ENCODE results near the gene GPR31.

The GPR31 gene

DNA sequence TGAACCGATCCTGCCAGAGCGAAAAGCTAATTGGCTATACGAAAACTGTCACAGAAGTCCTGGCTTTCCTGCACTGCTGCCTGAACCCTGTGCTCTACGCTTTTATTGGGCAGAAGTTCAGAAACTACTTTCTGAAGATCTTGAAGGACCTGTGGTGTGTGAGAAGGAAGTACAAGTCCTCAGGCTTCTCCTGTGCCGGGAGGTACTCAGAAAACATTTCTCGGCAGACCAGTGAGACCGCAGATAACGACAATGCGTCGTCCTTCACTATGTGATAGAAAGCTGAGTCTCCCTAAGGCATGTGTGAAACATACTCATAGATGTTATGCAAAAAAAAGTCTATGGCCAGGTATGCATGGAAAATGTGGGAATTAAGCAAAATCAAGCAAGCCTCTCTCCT is 20.7 kb downstream of the GPR31 start:
- DNase-seq: no peak

DNA sequence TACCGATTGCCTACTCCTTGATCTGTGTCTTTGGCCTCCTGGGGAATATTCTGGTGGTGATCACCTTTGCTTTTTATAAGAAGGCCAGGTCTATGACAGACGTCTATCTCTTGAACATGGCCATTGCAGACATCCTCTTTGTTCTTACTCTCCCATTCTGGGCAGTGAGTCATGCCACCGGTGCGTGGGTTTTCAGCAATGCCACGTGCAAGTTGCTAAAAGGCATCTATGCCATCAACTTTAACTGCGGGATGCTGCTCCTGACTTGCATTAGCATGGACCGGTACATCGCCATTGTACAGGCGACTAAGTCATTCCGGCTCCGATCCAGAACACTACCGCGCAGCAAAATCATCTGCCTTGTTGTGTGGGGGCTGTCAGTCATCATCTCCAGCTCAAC is 21.4 kb downstream of the GPR31 start:
- DNase-seq: no peak

DNA sequence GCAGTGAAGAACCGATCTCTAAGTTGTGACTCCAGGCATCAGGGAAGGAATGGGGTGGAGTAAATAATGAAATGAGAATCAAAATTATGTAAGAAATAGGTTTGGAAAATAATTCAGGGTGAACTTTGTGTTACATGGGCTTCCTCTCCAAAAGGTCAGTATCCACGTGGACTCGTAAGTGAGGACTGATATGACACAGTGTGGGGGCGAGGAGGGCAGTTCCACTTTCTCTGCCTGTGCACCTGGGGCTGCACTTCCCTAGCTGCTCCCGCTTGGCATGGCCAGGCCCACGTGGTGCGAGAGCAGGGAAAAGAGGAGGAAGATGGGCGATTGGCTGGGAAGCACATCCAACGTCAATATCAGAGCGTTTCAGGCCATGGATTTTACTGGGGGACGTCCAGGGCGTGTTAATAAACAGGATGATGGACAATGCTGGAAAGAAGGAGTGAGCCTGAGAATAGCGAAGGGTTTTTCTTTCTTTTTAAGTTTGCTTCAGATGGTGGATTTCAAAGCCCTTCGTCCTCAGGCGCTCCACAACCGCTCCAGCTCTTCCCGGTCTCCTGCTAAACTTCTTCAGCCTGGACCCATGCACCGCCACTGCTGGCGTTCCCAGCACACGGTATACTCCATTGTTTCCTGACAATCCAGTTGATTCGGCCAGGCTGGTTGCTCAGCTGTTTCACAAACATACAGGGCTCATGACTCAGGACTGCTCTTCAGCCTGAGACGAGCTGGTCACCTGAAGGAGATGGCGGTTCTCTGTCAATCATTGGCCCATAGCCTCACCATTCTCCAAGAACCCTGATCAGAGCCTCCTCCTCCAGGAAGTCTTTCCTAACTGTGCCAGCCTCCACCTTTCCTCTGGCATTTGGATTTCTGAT is 23.1 kb downstream of the GPR31 start:
- no peak for DNase-seq

DNA sequence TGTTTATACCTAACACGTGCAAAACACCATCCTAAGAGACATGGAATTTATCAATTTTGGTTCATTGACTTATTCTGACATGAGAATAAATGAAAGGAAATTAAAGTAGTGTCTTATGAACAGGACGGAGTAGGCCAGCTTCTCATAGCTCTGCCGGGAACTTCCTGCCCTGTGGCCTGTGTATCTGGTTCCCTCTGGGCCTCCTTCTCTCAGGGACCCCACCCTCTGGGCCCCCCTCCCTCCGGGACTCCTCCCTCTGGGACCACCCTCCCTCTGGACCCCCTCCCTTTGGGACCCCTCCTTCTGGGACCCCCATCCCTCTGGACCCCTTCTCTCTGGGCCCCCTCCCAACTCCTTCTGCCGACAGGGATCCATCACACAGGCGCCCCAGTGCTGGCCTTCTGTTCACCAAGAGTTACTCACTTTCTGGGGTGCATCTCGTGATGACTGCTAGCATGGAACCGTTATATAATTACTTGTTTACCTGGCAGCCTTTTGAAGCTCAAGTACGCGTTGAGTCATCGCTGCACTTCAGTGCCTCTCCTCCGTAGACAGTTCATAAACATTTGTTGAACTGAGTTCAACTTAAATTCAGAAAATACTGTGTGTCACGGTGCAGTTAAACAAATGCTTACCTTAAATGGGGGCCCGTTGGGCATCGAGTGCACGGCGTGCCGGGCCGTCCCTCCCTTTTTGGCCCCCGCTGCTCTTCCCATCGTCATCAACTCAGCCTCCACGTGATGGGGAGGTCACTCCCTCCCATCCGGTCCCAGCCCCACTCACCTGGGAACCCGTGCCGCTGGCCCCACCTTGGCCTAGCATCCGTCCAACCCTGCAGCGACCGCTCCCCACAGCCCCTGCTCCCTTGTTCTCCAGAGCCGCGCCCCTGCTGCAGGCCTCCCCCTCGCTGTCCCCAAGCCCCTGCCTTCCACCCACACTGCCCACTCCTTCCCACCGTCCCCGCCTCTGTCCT is 26.8 kb downstream of the GPR31 start:
- DNase-seq: no peak

DNA sequence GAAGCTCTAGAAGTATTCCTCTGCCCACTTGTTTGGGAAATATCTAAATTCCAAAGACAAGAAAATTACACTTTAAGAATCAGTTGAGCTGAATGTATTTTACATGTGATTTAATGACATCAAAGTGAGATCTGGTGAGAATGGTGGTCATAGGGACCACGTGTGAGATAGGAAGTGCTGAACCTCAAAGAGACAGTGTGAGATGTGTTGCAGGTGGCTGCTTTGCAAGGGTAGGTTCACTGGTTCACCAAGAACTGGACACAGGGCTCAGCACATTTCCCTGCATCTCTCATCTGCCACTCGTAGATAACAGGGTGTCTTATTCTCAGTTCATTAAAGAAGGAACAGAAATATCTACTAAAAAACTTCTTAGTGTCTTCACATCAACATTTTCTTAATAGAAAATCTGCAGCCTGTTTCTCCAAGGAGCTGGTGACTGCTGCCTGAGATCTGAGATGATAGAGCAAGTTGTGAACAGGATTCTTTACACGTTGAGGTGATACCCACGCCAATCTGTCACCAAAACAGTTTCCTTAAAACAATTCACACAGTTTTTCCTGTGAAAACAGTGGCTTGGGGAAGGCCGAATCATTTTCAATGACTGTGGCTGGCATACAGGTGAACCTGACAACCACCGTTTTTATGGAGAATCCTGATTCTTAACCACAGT is 27.6 kb downstream of the GPR31 start:
- DNase-seq: no peak

DNA sequence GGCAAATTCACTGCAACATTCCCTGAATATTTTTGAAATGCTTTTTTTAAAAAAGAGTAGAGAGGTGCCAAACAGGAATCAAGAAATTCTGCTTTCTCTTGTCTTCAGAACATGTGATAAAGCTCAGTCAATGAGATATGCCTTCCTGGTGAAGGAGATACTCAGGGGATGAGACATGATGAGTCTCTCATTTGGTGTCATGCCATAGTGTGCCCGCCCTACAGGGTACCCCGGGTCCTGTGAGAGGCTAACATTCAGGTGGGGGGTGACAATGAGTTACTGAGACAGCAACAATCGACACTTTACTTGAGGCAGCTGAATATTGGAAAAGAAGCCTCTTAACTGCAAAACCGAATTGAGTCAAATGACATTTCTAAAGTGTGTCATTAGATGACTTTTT is 28.2 kb downstream of the GPR31 start:
- DNase-seq: no peak

DNA sequence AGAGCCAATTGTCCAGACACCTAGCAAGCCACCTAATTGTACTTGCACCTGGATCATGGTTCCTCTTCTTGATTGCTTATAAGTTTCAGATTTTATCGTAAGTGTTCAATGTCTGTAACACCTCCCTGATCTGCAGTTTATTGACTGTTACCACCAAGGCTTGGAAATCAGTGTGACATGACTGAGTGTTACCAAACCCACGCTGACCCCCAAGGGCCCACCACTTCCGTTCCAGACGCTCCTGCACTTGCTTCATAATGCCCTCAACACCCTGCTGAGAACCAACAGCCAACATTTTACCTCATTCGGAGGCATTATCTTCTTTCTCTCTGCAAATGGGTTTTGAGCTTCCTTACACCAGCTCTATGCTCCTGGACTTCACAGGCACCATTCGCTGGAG is 28.6 kb downstream of the GPR31 start:
- no peak for DNase-seq

DNA sequence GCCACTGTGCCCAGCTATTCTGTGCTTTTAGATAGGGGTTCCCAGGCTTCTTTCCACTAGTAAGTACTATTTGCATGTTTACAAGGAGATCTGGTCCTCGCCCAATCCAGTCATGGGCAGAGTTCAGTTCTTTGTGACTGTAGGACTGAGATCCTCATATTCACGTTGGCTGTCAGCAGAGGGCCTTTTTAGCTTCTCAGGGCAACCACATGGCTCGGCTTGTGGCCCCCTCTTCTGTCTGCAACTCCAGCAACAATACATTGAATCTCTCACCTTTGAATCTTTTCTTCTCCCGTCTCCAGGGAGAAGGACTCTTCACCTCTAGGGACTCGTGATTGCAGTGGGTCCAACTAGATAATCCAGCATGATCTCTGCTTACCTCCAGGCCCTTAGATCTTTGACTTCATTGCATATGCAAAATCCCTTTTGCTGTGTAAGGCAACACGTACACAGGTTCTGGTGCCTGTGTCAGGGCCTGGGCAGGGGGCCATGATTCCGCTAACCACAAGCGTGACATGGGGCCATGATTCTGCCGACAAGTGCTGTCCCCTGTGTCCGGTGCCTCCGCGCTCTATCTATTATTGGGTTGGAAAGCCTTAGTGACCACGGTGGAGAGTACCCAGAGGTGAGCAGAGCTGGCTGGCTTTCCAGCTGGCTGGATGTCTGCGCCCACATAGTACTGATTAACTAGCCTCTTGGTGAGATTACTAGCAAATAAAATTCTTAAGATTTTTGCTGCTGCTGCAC is 29.8 kb downstream of the GPR31 start:
- DNase-seq: no peak

DNA sequence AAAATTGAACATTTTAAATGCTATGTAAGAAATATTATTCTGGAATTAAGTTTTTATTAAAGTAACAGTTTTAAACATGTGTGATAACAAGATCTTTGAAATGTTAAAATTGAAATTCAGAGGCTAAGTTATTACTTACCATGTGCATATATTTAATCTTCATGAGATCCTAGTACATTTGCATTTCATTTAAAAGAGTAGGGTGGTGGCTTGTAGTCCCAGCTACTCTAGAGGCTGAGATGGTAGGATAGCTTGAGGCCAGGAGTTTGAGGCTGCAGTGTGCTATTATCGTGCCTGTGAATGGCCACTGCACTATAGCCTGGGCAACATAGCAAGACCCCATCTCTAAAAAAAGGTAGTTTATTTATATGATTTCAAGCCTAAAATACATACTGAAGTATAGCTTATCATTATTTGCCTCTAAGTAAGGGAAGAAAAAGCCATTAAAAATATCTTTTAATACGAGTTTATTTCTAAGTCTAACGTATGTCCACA is 31.9 kb downstream of the GPR31 start:
- DNase-seq: no peak

DNA sequence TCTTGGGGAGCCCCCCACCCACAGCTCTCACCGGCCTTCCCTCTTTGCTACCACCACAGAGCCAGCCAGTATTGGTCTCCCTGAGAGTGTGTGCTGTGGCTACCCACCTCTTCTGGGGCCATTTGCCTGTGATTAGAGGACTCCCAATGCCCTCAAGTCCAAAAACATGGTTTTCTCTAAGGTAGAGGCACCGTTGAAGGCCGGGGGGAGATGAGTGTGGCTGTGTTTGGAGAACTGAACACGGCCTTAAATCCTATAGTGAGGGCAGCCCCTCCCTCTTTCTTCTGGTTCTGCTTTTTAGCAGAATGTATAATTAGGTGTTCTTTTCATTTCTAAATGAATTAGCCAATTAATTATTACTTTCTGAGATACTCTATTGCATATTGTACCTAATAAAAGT is 32.4 kb downstream of the GPR31 start:
- no peak for DNase-seq

DNA sequence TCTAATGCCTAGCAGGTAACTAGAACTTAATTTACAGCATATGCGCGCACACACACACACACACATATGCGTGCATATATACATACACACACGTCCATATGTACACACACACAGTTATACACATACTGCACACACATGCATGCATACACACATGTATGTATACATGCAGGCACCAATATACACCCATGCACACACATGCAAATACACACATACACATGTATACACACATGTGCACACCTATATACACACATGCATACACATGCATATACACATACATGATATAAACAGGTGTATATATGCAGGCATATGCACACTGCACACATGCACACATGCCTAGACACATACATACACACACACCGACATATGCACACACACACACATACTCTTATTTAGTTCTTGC is 33.0 kb downstream of the GPR31 start:
- no peak for DNase-seq

DNA sequence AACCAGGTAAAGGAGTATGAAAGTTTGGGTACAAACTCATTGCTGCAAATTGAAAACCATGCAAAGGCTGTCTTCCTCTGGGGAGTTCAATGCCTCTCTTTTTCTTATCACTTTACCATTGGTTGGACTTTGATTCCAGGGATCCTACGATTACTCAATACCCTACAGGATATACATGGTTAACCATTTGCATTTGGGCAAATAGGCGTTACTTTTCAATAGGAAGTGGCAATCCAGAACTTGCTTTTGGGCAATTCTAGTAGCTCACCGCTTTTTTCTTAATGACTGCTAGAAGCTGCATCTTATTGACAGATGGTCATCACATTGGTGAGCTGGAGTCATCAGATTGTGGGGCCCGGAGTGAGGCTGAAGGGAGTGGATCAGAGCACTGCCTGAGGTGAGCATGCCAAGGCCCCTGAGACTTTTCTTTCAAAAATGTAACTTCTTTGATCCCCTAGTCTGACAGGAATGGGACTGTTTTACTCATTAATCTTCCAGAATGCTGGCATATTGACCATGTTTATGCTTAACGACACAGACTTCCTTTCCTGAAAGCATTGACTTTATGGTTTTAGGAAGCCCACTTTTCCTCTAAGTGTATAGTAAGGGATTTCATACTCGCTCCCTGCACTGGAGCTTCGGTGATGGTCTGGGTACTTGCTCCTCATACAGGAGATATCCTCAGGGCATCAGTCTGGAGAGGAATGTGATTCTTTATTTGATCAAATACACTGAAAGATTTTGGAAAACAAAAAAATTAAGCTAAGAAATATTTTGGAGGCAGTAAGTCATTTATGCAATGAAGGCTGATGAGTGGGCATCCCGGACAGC is 34.7 kb downstream of the GPR31 start, which contains the start of gene CCR6:
TSS of gene CCR6 (plus strand) at position 270 of the 831 bp plus-strand sequence. CDS start 13,039 bp downstream, outside the sequence.
- DNase-seq: no peak

DNA sequence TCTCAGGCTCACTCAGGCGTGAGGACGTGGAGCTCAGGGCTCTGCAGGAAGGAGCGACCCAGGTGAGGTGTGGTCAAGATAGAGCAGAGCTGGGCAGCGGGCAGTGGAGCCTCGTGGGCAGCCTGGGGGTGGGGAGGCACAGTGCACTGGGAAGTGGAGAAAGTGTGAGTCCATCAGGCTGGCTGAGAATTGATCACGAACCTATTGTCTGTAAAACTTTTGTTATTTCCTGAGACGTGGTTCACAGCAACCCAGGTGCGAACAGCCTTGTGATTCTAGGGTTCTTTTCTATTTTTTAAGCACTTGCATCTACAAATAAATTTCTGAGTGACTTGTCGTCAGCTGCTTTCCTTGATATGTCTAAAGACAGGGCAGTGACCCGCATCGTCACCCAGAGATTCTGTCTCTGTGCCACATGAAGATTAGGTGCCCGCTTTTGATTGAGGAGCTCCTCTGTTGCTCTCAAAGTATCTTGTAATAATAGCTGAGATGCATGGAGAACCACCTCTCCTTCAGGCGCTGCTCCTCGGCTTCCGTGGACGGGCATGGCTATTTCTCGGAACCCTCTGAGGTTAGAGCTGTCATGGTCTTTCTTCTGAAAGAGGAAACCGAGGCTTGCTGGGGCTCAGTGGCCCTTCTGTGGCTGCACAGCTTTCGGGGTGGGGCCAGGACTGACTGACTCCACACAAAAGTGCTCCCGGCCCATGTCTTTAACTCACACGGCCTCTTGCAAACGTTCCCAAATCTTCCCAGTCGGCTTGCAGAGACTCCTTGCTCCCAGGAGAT is 35.5 kb downstream of the GPR31 start:
- no peak for DNase-seq

DNA sequence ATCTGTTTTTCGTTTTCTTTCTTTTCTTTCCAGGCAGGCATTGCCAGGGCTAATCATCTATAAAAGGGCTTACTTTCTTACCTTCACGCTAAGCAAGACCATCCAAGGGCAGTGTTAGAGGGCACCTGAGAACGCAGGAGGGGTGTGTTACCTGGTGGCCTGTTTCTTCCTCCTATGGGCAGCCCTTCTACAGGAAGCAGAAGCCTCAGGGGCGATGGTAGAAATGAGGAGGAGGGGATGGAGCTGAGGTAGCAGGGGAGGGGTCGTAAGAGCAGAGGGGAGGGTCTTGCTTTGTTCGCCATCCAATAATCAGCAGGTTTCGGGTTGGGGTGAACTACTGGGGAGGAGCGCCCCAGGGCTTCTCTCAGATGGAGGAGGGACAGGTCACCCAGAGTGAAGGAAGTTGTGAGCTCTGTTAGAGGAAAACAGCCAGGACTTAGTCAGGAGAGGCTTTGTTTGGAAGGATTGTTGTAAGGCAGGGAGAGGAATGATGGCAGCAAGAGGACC is 36.4 kb downstream of the GPR31 start:
- DNase-seq: no peak

DNA sequence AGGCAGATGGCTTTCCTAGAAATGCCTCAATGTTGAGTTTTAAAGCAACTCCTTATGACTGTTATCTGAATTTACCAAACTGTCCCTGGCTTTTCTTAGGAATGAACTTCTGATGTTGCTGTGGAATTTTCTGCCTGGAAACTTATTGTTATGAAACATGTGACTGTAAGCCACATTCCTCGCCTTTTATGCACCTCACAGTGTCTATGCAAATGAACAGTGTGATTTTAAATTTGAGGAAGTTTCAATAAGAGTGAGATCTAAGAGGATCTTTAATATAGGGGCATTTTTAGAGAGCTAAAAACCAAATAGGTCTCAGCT is 37.2 kb downstream of the GPR31 start:
- DNase-seq: no peak

DNA sequence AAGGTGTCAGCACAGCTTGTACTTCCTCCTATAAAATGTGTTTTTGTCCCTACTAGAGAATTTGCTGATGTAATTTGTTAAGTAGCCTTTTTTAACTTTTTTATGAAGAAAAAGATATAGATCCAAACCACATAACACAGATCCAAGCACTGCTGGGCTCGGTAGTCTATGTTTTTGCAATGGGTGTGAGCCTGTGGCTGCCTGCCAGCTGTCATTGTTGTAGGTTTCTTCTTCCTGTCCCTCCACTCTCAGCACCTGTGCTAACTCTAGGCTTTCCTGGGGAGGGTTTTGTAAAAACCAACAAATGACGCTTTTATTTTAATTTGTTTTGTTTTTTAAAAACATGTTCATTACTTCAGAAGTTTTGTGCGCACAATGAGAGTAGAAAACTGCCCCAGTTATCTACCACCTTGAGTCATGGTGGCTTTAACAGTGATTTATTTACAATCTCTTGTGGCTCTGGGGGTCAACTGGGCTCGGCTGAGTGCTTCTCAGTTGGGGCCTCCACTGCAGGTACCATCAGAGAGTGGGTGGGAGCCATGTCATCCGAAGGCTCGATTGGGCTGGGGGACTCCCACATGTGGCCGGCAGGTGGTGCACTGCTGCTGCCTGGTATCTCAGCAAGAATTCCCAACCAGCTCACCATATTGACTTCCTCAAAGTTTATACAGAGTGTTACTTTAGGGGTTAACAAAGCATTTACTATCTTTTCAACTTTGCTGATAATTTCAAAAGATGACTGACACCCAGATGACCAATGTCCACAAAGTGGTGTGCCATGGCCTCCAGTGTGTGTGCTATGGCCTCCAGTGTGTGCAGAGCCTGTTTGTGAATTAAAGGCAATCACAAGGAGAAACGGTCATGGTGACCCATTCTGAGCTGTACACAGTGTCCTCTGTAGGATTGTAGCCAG is 37.9 kb downstream of the GPR31 start:
- no peak for DNase-seq

DNA sequence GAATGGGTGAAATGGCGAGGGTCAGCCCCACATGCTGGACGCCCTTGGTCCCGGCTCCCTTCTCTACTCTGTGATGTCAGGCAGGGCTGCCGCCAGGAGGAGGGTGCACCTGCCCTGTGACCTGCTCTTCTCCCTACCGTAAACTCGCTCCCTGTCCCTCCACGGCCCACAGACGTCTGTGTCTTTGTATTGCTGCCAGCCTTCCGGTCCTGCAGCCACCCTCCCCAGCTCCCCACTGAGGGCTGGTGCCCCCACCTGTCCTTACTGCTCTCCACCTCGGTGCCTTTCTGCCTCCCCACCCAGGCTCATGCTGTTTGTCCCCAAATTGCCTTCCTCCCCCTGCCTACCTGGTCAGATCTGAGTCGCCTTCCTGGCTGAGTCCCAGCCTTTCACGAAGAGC is 38.9 kb downstream of the GPR31 start:
- DNase-seq: no peak

DNA sequence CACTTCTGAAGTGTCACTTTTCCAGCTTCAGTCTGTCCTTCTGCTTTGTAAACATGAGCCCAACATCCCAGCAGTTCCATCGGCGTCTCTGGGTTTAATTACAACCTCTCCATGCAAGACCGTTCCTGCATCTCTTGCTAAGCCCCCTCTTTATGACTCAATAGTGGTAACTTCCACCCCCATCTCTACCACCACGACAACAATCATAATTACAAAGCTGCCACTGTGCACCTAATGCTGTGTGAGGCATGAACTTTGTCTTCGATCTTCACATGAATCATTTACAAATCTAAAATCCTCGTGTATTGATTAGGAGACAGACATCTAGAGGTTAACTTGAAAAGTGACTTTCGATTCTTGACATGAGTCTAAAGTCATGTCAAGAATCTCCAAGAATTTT is 39.8 kb downstream of the GPR31 start:
- DNase-seq: no peak

DNA sequence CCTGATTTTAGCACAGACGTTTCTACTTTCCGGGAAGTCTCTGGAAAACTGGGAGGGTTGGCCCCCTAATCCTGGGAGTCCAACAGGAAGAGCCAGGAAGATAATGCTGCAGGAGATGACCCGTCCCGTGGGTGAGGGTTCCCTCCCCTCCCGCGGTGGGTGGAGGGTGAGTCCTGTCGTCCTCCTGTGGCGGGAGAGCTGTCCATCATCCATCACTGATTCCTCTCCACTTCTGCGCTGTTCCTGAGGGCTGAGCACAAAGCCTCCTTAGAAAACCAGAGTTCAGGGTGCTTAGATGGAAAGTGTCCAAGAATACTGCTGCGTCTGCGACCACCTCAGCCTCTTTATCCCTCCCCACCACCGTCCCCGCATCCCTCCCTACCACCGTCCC is 40.9 kb downstream of the GPR31 start:
- no peak for DNase-seq

All from NCI-H446 treated with DMSO at 0.1 percent for 48 hours (cell line).